Measurements from ENCODE around the gene CAMK4. TPM values are rescaled to one million over a fixed set of nuclear protein-coding genes. Genes with fewer than 3 reads are reported as not detected.

The CAMK4 gene
- 1 to 10 TPM in 3 of 4 donors, under 1 TPM in 1; 0.75 to 5.6 (median 4.7) TPM for total RNA-seq

DNA sequence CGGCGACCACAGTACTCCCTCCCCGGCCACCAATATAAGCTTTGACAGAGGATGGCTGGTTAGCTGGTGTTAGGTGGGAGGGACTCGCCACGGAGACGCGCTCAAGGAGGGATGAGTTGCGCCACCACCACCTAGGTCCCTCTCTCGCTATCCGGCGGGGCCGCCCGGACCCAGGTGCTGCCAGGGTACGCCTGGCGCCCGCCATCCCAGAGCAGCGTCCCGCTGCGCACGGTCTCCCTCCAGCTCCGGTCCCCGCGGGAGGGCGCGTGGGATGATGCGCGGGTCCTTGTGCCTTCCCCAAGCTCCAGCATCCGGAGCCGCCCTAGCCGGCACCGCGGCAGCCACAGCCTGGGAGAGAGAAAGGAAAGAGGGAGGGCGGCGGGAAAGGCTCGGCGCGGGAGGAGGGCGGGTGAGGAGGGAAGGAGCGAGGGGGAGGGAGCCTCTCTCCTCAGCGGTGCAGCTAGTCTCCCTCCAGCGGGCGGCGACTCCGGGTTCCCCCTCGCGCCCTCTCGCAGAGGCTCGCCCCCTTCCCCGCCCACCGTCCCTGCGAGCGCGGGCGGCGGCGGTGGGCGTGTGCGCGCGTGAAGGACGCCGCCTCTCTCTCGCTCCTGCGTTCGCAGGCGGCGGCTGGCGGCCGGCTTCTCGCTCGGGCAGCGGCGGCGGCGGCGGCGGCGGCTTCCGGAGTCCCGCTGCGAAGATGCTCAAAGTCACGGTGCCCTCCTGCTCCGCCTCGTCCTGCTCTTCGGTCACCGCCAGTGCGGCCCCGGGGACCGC, at the start of gene CAMK4:
CAMK4 (plus strand) TSS at position 598 of the 774 bp plus-strand sequence; CDS start at position 698, 100 bp downstream.
- 1% methylated on average over 60 of the region's 89 CpGs; no CpG with 5 or more reads in 1 of the 2 donors for WGBS, 2 donors (ENCODE audit: low coverage in 1 of 2)
- in situ Hi-C loops (cut with MboI; ENCODE audit: low pct_ligation_motif_present in 1 of 4, low pct_unique_long_range_greater_than_20kb in 1 of 4, low sequenced_read_pairs in 3 of 4): no loop called here
- H3K36me3 ChIP-seq: no peaks in the 10 kb centered on the region
- no peaks in the 10 kb centered on the region for H3K9me3 ChIP-seq
- H3K4me1 ChIP-seq: peaks cover 0 to 14% (median 5%) of the 10 kb centered on the region in 4 donors
- DNase-seq: peak; percentile 60
- TF ChIP-seq POLR2AphosphoS5 (IDR thresholded peaks at IDR 0.05): no peak
- no peak for TF ChIP-seq EP300 (IDR thresholded peaks at IDR 0.05; ENCODE audit: low read depth)
- TF ChIP-seq, protein P1, sequence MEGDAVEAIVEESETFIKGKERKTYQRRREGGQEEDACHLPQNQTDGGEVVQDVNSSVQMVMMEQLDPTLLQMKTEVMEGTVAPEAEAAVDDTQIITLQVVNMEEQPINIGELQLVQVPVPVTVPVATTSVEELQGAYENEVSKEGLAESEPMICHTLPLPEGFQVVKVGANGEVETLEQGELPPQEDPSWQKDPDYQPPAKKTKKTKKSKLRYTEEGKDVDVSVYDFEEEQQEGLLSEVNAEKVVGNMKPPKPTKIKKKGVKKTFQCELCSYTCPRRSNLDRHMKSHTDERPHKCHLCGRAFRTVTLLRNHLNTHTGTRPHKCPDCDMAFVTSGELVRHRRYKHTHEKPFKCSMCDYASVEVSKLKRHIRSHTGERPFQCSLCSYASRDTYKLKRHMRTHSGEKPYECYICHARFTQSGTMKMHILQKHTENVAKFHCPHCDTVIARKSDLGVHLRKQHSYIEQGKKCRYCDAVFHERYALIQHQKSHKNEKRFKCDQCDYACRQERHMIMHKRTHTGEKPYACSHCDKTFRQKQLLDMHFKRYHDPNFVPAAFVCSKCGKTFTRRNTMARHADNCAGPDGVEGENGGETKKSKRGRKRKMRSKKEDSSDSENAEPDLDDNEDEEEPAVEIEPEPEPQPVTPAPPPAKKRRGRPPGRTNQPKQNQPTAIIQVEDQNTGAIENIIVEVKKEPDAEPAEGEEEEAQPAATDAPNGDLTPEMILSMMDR (IDR thresholded peaks at IDR 0.05): no peak
- no peak for TF ChIP-seq POLR2A (IDR thresholded peaks at IDR 0.05)
- intact Hi-C loops (cut with DNase I; ENCODE audit: low total_unique reads): no loop called here
- H3K27me3 ChIP-seq: peaks cover 36% of the 10 kb centered on the region
- peak within 1 kb of the TSS; percentile 38 to 55 (median 44) for H3K4me3 ChIP-seq
- peak within 1 kb of the TSS; percentile 8 to 46 (median 30) for H3K27ac ChIP-seq

DNA sequence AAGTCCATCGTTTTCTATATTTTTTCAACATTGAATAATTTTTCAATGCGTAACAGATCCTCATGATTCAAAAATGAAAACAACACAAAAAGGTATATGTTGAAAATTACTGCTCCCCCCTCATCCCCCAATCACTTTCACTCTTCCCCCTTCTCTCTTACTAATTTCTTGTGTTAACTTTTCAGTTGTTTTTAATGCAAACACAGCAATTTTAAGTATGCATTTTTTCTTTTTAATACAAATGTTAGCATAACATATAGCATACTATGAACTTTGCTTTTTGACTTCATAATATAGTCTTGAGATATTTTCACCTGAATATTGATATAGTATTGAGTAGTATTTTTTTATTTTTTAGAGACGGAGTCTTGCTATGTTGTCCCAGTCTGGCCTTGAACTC, 41.1 kb upstream of the CAMK4 start:
- intact Hi-C loops (cut with DNase I; ENCODE audit: low total_unique reads) (no loop called here), in situ Hi-C loops (cut with MboI; ENCODE audit: low pct_ligation_motif_present in 1 of 4, low pct_unique_long_range_greater_than_20kb in 1 of 4, low sequenced_read_pairs in 3 of 4) (no loop called here)

DNA sequence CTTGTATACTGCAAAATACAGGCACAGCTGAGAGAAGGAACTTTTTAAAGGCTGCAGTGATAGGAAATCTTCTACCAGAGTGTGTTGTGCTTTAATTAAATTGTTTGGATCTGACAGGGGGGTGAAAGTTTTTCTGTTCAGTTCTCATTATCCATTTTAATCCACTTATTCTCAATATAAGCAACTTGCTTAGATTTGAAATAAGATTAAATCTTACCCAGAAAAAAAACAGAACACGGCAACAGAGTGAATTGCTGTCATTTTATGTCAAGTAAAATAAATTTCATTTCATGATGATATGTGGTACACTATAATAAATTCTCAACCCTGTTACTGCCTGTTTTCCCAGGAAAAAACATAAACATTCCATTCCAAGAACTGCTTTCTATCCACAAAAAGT, 37.1 kb upstream of the CAMK4 start:
- Histone ChIP-seq H3K4me1 (no peaks in the 10 kb centered on the region), H3K36me3 (no peaks in the 10 kb centered on the region), H3K9me3 (no peaks in the 10 kb centered on the region), H3K27ac (no peak overlapping the region), H3K27me3 (no peaks in the 10 kb centered on the region), H3K4me3 (no peak overlapping the region)
- TF ChIP-seq, protein P1 (IDR thresholded peaks at IDR 0.05): no peak
- TF ChIP-seq POLR2A (IDR thresholded peaks at IDR 0.05): no peak
- TF ChIP-seq POLR2AphosphoS5 (IDR thresholded peaks at IDR 0.05): no peak
- TF ChIP-seq EP300 (IDR thresholded peaks at IDR 0.05; ENCODE audit: low read depth): no peak
- 35 to 65% methylated on average over 1 of the region's 1 CpG for WGBS, 2 donors (ENCODE audit: low coverage in 1 of 2)
- DNase-seq: no peak
- in situ Hi-C loops (cut with MboI; ENCODE audit: low pct_ligation_motif_present in 1 of 4, low pct_unique_long_range_greater_than_20kb in 1 of 4, low sequenced_read_pairs in 3 of 4): no loop called here
- intact Hi-C loops (cut with DNase I; ENCODE audit: low total_unique reads): no loop called here

More for the DNA sequence above, 41.1 kb upstream of the CAMK4 start:
- H3K4me1 ChIP-seq: no peaks in the 10 kb centered on the region
- no peak for TF ChIP-seq POLR2AphosphoS5 (IDR thresholded peaks at IDR 0.05)
- TF ChIP-seq, protein P1 (IDR thresholded peaks at IDR 0.05): no peak
- no peak for TF ChIP-seq EP300 (IDR thresholded peaks at IDR 0.05; ENCODE audit: low read depth)
- no peak for TF ChIP-seq POLR2A (IDR thresholded peaks at IDR 0.05)
- no peak overlapping the region for H3K27ac ChIP-seq
- 75 to 86% methylated on average over 2 to 3 of the region's 3 CpGs for WGBS, 2 donors (ENCODE audit: low coverage in 1 of 2)
- H3K27me3 ChIP-seq: no peaks in the 10 kb centered on the region
- DNase-seq: no peak
- H3K9me3 ChIP-seq: no peaks in the 10 kb centered on the region
- H3K4me3 ChIP-seq: no peak overlapping the region
- no peaks in the 10 kb centered on the region for H3K36me3 ChIP-seq

DNA sequence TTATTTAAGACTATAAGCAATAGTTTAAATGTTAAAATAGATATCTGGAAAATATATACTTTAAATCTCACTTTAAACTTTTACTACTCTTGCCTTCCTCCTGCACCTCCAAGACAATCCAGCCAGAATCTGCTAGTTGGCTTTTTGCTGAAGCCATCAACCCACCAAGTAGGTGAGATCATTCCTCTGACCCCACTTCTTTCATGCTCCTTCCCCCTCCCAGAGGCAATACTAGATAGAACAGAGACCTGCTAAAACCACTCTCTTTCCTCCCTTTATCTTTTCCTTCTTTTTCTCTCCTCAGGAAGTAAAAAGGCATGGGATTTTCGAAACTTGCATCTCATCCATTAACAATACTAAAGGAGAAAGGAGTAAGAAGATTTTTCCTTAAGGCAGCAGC, 30.1 kb upstream of the CAMK4 start:
- TF ChIP-seq EP300 (IDR thresholded peaks at IDR 0.05; ENCODE audit: low read depth) (no peak), POLR2A (IDR thresholded peaks at IDR 0.05) (no peak), POLR2AphosphoS5 (IDR thresholded peaks at IDR 0.05) (no peak)
- TF ChIP-seq, protein P1 (IDR thresholded peaks at IDR 0.05): no peak
- 63 to 64% methylated on average over 1 of the region's 1 CpG for WGBS, 2 donors (ENCODE audit: low coverage in 1 of 2)
- H3K27me3 ChIP-seq: no peaks in the 10 kb centered on the region
- no peaks in the 10 kb centered on the region for H3K9me3 ChIP-seq
- no peak overlapping the region for H3K4me3 ChIP-seq
- no peak for DNase-seq
- no peaks in the 10 kb centered on the region for H3K4me1 ChIP-seq
- in situ Hi-C loops (cut with MboI; ENCODE audit: low pct_ligation_motif_present in 1 of 4, low pct_unique_long_range_greater_than_20kb in 1 of 4, low sequenced_read_pairs in 3 of 4): no loop called here
- H3K36me3 ChIP-seq: no peaks in the 10 kb centered on the region
- intact Hi-C loops (cut with DNase I; ENCODE audit: low total_unique reads): no loop called here
- H3K27ac ChIP-seq: no peak overlapping the region

Data from transverse colon (tissue), 4 donors.